Activated naive CD4-positive, alpha-beta T cell treated with anti-CD3 and anti-CD28 coated beads, Interleukin-2, amount 10 ng/mL, durations not matched to agents 7 days and 5 days (primary cell): Measurements from ENCODE around the gene AHNAK.

ENCODE experiments used
- CTCF ChIA-PET: fragments of 350-600 bp; sonication (Branson Sonifier 250); formaldehyde crosslinking; loops from one replicate; lab custom pipeline; 2021; ENCODE audit warnings: antibody characterized with exemption; lab: Charles Lee
- DNase-seq: peaks from one replicate; pipeline ENCODE4 v3.0.0-alpha.2; 2020
- H3K27ac Mint-ChIP-seq: one replicate; pipeline ENCODE4 v1.8.0; 2021; ENCODE audit warnings: mild to moderate bottlenecking, moderate library complexity, mixed read lengths
- H3K27me3 Mint-ChIP-seq: one replicate; pipeline ENCODE4 v1.8.0; 2021; ENCODE audit warnings: mild to moderate bottlenecking, mixed read lengths
- H3K36me3 Mint-ChIP-seq: one replicate; pipeline ENCODE4 v1.8.0; 2021; ENCODE audit warnings: mixed read lengths
- H3K4me1 Mint-ChIP-seq: one replicate; pipeline ENCODE4 v1.8.0; 2021; ENCODE audit warnings: mixed read lengths
- H3K4me3 Mint-ChIP-seq: one replicate; pipeline ENCODE4 v1.8.0; 2021; ENCODE audit warnings: mild to moderate bottlenecking, moderate library complexity, mixed read lengths
- H3K9me3 Mint-ChIP-seq: one replicate; pipeline ENCODE4 v1.8.0; 2021; ENCODE audit warnings: mixed read lengths

Gene AHNAK

DNA sequence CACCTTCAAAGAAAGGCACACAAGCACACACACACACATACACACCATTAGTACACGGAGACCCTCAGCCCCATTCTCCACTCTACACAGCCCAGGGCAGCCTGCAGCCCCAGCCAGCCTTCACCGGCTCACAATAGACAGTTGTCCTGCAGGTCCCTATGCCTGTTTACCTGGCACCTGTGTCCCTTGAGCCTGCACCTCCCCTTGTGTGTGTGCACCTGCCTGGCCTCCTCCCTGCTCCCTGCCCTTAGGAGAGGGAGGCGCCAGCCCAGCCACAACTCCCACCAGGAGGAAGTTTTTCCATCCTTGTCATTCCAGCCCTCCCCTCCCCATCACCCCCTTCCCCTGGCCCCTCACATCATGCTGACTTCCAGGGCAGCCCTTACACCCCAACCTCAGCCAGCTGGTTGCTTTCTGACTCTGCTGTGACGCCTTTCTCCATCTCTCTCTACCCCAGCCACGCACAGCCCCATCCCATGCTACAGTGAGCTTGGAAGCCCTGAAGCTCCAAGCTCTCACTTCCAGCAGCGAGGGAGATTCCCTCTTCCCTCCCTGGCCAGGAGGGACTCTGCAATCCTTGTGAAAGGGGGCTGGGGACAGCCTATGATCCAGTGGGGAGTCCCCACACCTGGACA lies 4.4 kb downstream of the AHNAK start:
- peaks cover 3% of the 10 kb centered on the region for H3K36me3 Mint-ChIP-seq
- peaks cover 72% of the 10 kb centered on the region for H3K4me1 Mint-ChIP-seq
- H3K27ac Mint-ChIP-seq: no peak overlapping the region
- H3K4me3 Mint-ChIP-seq: peak overlapping the region; percentile 61
- peaks cover 22% of the 10 kb centered on the region for H3K27me3 Mint-ChIP-seq
- DNase-seq: no peak
- no peaks in the 10 kb centered on the region for H3K9me3 Mint-ChIP-seq
- CTCF ChIA-PET: interaction anchor here (0.9 to 11.3 kb wide), 21 partner anchors 14 to 212 kb away, joined by 3 to 276 read pairs (median 5); partner anchors contain the start of genes EEF1G, TUT1 and ZBTB3

DNA sequence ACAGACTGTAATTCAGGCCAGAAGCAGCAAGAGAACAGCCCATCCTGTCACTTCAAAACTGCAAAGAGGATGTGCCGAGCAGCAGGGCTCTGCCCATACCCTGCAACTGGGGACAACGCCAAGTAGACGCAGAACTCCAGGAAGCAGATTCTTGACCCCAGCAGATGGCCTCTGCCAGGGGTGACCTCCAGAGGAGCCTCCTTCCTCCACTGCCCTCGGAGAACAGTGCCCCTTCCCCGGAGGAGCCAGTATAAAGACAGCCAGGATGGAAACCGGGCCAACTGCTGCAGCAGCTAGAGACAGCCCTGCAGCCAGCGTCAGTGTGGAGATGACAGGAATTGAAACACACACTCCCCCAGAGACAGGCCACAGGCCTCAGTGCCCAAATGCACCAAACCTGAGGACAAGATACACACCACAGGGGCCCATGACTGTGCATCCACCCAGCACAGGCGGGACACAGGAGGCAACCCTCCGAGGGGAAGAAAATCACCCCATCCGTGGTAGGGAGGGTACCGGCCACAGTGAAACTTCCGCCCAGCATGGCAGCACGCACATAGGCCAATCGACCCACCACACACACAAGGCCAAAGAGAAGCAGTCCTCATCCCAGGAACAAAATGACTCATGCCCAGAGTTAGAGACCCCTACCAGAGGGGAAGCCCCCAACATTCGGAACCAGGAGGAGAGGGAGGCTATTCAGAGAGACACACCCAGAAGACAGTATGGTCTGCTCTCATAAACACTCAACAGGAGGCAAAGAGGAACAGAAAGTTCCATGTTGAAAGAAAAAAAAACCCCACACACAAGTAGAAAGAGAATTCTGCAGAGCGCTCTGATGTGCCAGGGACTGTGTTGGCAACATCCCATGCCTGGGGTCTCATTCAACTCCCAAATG lies 5.6 kb downstream of the AHNAK start:
- CTCF ChIA-PET: interaction anchor here (0.6 to 11.3 kb wide), 7 partner anchors 9 to 147 kb away, joined by 3 to 276 read pairs (median 30); partner anchors contain the start of gene TUT1
- H3K27ac Mint-ChIP-seq: peak overlapping the region; percentile 62
- H3K4me1 Mint-ChIP-seq: peaks cover 69% of the 10 kb centered on the region
- DNase-seq: no peak
- peak overlapping the region; percentile 1 for H3K4me3 Mint-ChIP-seq
- H3K36me3 Mint-ChIP-seq: peaks cover 6% of the 10 kb centered on the region
- H3K9me3 Mint-ChIP-seq: no peaks in the 10 kb centered on the region
- H3K27me3 Mint-ChIP-seq: peaks cover 13% of the 10 kb centered on the region

DNA sequence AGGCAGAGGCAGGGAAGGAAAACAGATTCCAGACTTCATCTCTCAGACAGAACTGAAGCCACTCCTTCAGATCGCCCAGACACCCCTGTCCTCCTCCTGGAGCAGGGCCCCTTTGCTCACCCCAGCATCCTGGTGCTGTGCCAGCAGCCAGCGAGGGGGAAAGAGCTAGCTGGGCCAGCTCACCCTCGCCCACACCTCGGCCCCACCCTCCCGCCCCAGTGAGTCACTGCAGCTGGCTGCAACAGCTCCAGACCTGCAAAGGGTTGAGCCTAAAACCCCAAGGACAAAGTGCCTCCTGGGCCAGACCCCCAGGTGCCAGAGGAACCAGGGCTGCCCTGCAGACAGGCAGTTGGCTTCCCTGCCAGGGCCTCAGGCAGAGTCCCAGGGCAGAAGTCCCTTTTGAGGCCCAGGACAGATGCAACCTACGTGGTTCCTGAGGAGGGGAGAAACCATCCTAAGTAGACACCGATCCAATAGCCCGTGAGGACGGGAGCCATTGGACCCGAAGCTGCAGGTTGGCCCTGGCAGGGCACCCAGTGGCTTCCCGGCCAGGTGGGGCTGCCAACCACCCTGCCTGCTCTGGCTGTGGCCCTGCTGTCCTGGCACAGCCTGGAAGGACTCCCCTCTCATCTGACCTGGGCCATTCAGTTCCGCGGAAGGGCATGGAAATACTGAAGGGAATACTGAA lies 7.2 kb downstream of the AHNAK start:
- H3K4me3 Mint-ChIP-seq: no peak overlapping the region
- peaks cover 11% of the 10 kb centered on the region for H3K36me3 Mint-ChIP-seq
- no peaks in the 10 kb centered on the region for H3K27me3 Mint-ChIP-seq
- CTCF ChIA-PET: interaction anchor here (1.4 to 11.3 kb wide), 4 partner anchors 17 to 145 kb away, joined by 4 to 276 read pairs (median 38); no protein-coding TSS in a partner anchor
- no peak for DNase-seq
- peaks cover 60% of the 10 kb centered on the region for H3K4me1 Mint-ChIP-seq
- H3K9me3 Mint-ChIP-seq: no peaks in the 10 kb centered on the region
- no peak overlapping the region for H3K27ac Mint-ChIP-seq

DNA sequence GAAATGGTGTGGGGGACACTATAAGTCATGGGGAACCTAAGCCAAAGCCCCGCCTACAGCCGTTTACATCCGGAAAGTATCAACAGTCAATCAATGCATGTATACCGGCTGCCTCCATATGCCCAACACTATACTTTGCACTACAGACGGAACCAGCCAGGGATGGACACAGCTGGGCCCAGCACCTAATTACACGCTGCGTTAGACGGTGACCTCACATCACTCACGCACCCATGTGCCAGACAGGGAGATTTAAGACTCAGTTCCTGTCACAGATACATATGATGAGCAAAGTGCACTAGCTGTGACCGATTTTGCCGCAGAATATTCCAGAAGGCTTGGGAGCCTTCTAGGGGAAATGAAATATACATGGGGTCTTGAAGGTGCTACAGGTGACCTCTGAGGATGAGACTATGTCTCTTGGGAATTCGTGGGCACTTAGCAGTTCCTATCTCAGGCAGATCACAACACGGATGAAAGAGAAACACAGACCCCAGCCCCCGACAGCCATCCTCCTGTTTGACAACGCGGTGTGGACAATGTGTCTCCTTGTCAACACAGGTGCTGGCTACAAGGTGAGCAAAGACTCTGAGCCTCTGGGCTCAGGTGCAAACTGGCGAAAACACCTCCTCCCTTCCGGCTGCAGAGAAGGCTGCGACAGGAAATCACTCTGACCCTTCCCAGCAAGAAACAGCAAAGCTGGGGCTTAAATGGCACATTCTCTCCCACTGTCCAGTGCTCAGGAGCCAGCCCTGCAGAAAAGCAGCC lies 8.0 kb downstream of the AHNAK start:
- CTCF ChIA-PET: interaction anchor here (2.7 to 11.3 kb wide), 2 partner anchors 18 to 114 kb away, joined by 22 to 276 read pairs; no protein-coding TSS in a partner anchor
- peaks cover 15% of the 10 kb centered on the region for H3K36me3 Mint-ChIP-seq
- peaks cover 52% of the 10 kb centered on the region for H3K4me1 Mint-ChIP-seq
- DNase-seq: no peak
- no peaks in the 10 kb centered on the region for H3K9me3 Mint-ChIP-seq
- no peak overlapping the region for H3K4me3 Mint-ChIP-seq
- no peaks in the 10 kb centered on the region for H3K27me3 Mint-ChIP-seq
- peak overlapping the region; percentile 40 for H3K27ac Mint-ChIP-seq

DNA sequence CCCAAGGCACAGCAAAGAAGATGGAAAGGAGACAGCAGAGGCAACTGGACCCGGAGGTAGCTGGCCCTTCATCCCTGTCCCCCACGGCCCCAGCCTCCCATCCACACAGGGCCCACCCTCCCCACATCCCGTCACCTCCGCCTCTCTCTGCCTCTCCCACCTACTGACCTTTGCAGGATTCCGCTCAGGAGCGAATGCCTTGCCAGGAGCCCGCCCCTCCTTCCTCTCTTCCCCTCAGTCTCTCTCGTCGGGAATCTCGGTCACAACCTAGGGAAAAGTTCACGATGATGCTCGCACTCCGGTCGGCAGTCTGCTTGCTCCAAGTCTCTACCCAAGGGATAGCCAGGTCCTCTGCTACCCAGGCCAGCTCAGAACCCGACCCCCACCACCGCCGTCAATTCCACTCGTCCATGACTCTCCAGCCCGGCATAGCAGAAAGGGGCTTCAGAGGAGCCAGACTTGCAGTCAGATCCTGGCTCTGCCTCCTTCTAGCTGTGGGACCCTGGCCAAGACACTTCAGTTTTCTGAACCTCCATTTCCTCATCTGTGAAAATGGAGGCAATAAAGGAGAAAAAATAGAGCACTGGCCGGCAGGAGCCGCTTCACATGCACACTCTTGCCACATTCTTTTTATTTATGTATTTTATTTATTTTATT lies 10.2 kb downstream of the AHNAK start:
- Mint-ChIP-seq H3K36me3 (peaks cover 31% of the 10 kb centered on the region), H3K27me3 (no peaks in the 10 kb centered on the region), H3K4me3 (no peak overlapping the region), H3K4me1 (peaks cover 30% of the 10 kb centered on the region), H3K9me3 (no peaks in the 10 kb centered on the region), H3K27ac (peak overlapping the region; percentile 43)
- DNase-seq: no peak
- CTCF ChIA-PET: interaction anchor here (2.6 to 11.3 kb wide), 2 partner anchors 20 to 111 kb away, joined by 11 to 276 read pairs; no protein-coding TSS in a partner anchor

DNA sequence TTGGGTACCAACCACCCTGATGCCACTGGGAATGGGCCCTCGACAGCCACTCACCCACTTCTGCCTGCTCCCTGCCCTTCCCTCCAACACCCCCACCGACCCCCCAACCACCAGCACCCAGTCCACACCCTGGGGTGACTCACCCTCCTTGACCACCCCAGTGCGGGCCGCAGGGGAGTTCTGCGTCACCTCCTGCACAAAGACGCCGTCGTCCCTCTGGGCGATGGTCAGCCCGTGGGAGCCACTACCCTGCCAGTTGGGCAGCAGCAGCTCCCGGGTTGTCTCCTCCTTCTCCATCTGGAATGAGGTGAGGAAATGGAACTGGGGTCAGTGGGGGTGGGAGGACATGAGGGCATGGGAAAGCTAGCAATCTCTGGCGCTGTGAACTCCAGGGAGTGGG lies 10.8 kb downstream of the AHNAK start:
- Mint-ChIP-seq H3K9me3 (no peaks in the 10 kb centered on the region), H3K4me1 (peaks cover 24% of the 10 kb centered on the region), H3K4me3 (no peak overlapping the region), H3K27ac (no peak overlapping the region), H3K36me3 (peaks cover 37% of the 10 kb centered on the region), H3K27me3 (no peaks in the 10 kb centered on the region)
- CTCF ChIA-PET: interaction anchor here (2.6 kb wide), 1 partner anchor 111 kb away, joined by 11 read pairs; no protein-coding TSS in a partner anchor
- DNase-seq: no peak

DNA sequence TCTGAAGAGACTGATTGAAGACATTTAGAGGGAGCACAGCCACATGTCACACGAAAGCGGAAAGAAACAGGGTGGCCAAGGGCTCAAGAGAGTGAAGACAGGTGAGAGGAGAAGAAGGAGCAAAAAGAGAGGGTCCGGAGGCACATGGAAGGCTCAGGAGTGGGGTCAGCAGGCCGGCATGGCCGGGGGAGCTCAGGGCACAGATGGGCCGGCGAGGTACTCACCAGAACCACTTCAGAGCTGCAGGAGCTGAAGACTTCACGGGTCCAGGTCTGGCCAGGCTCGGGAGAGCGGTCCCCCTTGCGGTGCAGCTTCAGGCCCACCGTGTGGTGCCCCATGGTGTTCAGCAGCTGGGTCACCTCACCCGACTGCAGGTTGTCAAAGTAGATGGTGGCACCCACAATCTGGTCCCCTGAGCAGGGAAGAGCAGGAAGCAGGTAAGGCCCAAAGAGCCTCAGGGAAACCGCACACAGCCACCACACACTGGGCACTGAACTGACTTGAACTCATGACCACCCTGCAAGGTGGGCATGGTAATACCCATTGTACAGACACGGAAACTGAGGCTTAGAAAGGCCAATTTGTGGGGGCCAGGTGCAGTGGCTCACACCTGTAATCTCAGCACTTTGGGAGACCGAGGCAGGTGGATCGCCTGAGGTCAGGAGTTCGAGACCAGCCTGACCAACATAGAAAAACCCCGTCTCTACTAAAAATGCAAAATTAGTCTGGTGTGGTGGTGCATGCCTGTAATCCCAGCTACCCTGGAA lies 11.6 kb downstream of the AHNAK start:
- CTCF ChIA-PET: interaction anchor here (2.6 kb wide), 1 partner anchor 110 kb away, joined by 11 read pairs; no protein-coding TSS in a partner anchor
- Mint-ChIP-seq H3K4me1 (peaks cover 17% of the 10 kb centered on the region), H3K27me3 (no peaks in the 10 kb centered on the region), H3K4me3 (no peak overlapping the region), H3K27ac (peak overlapping the region; percentile 8), H3K36me3 (peaks cover 41% of the 10 kb centered on the region), H3K9me3 (no peaks in the 10 kb centered on the region)
- no peak for DNase-seq

DNA sequence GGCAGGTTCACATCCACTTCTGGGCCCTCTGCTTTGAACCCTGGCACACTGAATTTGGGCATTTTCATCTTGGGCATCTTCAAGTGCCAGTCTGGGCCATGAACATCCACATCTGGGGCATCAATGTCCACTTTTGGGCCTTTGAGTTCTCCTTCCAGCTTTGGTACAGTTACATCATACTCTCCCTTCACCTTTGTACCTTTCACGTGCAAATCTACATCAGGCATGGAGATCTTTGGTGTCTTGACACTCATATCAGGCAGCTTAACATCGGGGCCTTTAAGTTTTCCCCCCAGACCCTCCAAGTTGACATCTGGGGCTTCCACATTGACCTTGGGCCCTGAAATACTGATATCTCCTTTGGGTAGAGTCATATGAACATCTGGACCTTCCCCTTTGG lies 14.5 kb downstream of the AHNAK start:
- CTCF ChIA-PET: interaction anchor here (1.3 kb wide), 1 partner anchor 8 kb away, joined by 3 read pairs; no protein-coding TSS in a partner anchor
- H3K36me3 Mint-ChIP-seq: peaks cover 55% of the 10 kb centered on the region
- H3K9me3 Mint-ChIP-seq: no peaks in the 10 kb centered on the region
- no peak overlapping the region for H3K4me3 Mint-ChIP-seq
- H3K4me1 Mint-ChIP-seq: no peaks in the 10 kb centered on the region
- H3K27ac Mint-ChIP-seq: no peak overlapping the region
- DNase-seq: no peak
- no peaks in the 10 kb centered on the region for H3K27me3 Mint-ChIP-seq

DNA sequence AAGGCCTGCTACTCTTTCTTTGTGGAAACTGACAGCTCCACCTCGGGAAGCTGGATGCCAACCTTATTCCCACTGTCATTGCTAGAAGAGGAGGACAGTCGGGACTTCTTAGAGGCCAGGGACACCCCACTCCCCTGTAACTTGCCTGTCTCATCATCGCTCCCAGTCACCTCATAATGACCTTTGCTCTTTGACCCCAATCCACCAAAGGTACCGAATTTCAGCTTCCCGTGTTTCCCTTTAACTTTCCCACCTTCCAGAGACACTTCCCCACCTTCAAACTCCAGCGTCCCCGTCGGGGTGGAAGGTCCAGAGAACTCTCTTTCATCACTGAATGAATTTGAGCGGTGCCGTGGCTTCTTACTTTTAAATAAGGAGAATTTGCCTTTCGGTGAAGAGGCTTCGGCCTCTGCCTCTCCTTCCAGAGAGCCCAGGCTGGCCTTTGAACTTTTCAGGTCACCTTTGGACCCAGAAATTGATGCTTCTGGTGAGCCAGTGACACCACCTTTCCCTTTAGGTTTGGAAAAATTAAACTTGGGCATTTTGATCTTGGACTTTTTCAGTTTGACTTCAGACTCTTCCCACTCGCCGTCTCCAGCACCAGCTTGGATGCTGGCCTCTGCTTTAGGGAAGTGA lies 29.8 kb downstream of the AHNAK start:
- DNase-seq: no peak
- Mint-ChIP-seq H3K4me1 (no peaks in the 10 kb centered on the region), H3K27me3 (peaks cover 9% of the 10 kb centered on the region), H3K9me3 (no peaks in the 10 kb centered on the region), H3K36me3 (peaks cover 29% of the 10 kb centered on the region), H3K4me3 (no peak overlapping the region), H3K27ac (no peak overlapping the region)
- CTCF ChIA-PET: interaction anchor here (1.2 kb wide), 1 partner anchor 44 kb away, joined by 3 read pairs; no protein-coding TSS in a partner anchor

DNA sequence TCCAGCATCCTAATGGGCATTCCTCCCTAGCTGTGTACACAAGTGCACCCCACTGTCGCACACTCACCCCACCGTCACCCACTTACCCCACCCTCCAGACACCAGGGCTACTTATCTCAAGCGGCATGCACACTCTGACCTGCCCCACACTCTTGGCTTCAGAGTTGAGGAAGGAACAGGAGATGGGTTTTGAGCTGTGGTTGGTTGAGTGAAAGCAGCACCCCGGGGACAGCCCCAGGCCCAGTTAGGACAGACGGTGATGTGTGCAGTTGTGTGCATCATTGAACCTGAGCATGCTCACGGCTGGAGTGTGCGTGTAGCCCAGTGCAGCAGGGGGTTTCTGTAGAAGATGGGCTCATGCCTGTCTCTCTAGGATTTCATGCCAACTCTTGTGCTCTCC lies 32.5 kb downstream of the AHNAK start:
- Mint-ChIP-seq H3K27me3 (peaks cover 21% of the 10 kb centered on the region), H3K4me3 (no peak overlapping the region), H3K27ac (no peak overlapping the region), H3K36me3 (peaks cover 16% of the 10 kb centered on the region), H3K4me1 (no peaks in the 10 kb centered on the region), H3K9me3 (no peaks in the 10 kb centered on the region)
- DNase-seq: no peak
- CTCF ChIA-PET: interaction anchor here (1.6 kb wide), 1 partner anchor 29 kb away, joined by 6 read pairs; no protein-coding TSS in a partner anchor

DNA sequence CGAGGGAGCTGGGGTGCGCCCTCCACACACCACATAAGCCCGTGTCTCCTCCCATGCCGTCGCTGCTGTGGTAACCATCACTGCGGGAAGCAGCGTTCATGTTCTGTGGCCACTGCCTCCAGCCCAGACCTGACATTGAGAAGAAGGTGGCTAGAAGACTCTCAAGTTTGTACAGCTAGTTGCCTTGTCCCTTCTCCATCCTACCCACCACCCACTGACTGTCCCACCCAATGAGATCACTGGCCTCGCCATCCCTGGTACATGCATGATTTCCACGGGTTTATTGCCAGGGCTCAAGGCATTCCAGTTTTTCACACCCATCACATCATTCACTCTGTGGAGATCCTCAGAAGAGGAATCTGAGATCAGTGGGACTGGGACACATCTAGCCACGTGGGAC lies 33.0 kb downstream of the AHNAK start:
- H3K36me3 Mint-ChIP-seq: peaks cover 16% of the 10 kb centered on the region
- H3K4me3 Mint-ChIP-seq: no peak overlapping the region
- DNase-seq: no peak
- peaks cover 22% of the 10 kb centered on the region for H3K27me3 Mint-ChIP-seq
- no peaks in the 10 kb centered on the region for H3K9me3 Mint-ChIP-seq
- no peaks in the 10 kb centered on the region for H3K4me1 Mint-ChIP-seq
- CTCF ChIA-PET: interaction anchor here (1.6 kb wide), 1 partner anchor 29 kb away, joined by 6 read pairs; no protein-coding TSS in a partner anchor
- no peak overlapping the region for H3K27ac Mint-ChIP-seq

DNA sequence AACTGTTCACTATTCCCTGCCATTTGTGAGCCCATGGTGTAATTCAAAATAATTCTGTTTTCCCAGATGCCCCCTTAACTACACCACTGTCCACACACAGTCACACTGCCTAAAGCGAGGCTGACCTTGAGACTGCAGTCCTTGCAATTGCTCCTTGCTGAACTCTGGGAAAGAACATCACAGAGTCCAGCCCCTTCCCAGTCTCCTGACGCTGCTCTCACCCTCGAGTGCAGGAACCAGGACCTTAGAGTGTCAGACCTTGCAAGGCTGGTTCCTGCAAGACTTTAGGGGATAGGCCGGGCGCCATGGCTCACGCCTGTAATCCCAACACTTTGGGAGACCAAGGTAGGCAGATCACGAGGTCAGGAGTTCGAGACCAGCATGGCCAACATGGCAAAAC lies 33.6 kb downstream of the AHNAK start:
- no peaks in the 10 kb centered on the region for H3K9me3 Mint-ChIP-seq
- H3K4me3 Mint-ChIP-seq: no peak overlapping the region
- no peaks in the 10 kb centered on the region for H3K4me1 Mint-ChIP-seq
- H3K36me3 Mint-ChIP-seq: peaks cover 12% of the 10 kb centered on the region
- H3K27ac Mint-ChIP-seq: no peak overlapping the region
- DNase-seq: no peak
- CTCF ChIA-PET: interaction anchor here (1.3 kb wide), 1 partner anchor 30 kb away, joined by 4 read pairs; no protein-coding TSS in a partner anchor
- peaks cover 29% of the 10 kb centered on the region for H3K27me3 Mint-ChIP-seq
